ENCODE data around the gene FAT1.

FAT1 gene

GRCh38 chr4:186657764-186658163, 65.9 kb downstream of the FAT1 start:
- TF ChIP-seq CTCF (IDR thresholded peaks at IDR 0.05): no peak
- no peak overlapping the region for H2AFZ ChIP-seq
- H3K4me3 ChIP-seq (ENCODE audit: low read depth, low read length): no peak overlapping the region
- no peak overlapping the region for H3K27ac ChIP-seq
- no peaks in the 10 kb centered on the region for H3K79me2 ChIP-seq
- H3K9me3 ChIP-seq (ENCODE audit: control insufficient read depth, low read length): no peaks in the 10 kb centered on the region
- H3K9ac ChIP-seq: no peak overlapping the region
- H3K4me1 ChIP-seq: no peaks in the 10 kb centered on the region
- H3K36me3 ChIP-seq (ENCODE audit: control insufficient read depth, insufficient read depth, low read length): no peaks in the 10 kb centered on the region
- no peaks in the 10 kb centered on the region for H3K27me3 ChIP-seq (ENCODE audit: control insufficient read depth, insufficient read depth, low read length)
- no peak overlapping the region for H3K4me2 ChIP-seq (ENCODE audit: low read length)

GRCh38 chr4:186653969-186654368, 69.7 kb downstream of the FAT1 start:
- Histone ChIP-seq H3K79me2 (no peaks in the 10 kb centered on the region), H3K27ac (no peak overlapping the region), H3K4me2 (ENCODE audit: low read length) (no peak overlapping the region), H3K27me3 (ENCODE audit: control insufficient read depth, insufficient read depth, low read length) (no peaks in the 10 kb centered on the region), H3K4me1 (no peaks in the 10 kb centered on the region), H3K9ac (no peak overlapping the region), H2AFZ (no peak overlapping the region), H3K36me3 (ENCODE audit: control insufficient read depth, insufficient read depth, low read length) (no peaks in the 10 kb centered on the region), H3K4me3 (ENCODE audit: low read depth, low read length) (no peak overlapping the region), H3K9me3 (ENCODE audit: control insufficient read depth, low read length) (no peaks in the 10 kb centered on the region)
- no peak for TF ChIP-seq CTCF (IDR thresholded peaks at IDR 0.05)

GRCh38 chr4:186651624-186652023, 72.0 kb downstream of the FAT1 start:
- Histone ChIP-seq H3K4me1 (no peaks in the 10 kb centered on the region), H3K27me3 (ENCODE audit: control insufficient read depth, insufficient read depth, low read length) (no peaks in the 10 kb centered on the region), H2AFZ (no peak overlapping the region), H3K9me3 (ENCODE audit: control insufficient read depth, low read length) (no peaks in the 10 kb centered on the region), H3K79me2 (no peaks in the 10 kb centered on the region), H3K36me3 (ENCODE audit: control insufficient read depth, insufficient read depth, low read length) (no peaks in the 10 kb centered on the region), H3K9ac (no peak overlapping the region), H3K4me2 (ENCODE audit: low read length) (no peak overlapping the region), H3K4me3 (ENCODE audit: low read depth, low read length) (no peak overlapping the region), H3K27ac (no peak overlapping the region)
- no peak for TF ChIP-seq CTCF (IDR thresholded peaks at IDR 0.05)

DNA sequence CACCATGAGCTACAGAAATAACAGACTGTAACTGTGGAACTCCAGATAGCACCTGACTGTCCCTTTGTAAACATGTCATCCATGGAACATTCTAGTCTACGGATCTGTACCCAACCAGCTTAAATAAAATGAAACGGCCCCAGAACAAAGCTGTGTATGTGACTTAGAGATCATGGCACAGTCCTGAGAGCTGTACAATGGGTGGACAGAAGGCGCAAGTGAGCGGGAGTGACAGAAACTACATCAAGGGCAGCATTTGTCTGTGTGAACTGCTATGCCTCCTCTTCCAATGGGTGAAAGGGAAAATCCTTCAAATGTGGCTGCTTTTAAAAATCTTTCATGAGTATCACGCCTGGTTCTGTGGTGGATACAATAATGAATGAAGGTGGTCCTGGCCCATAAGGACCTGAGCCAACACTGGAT, 72.5 kb downstream of the FAT1 start:
- Histone ChIP-seq H3K27me3 (ENCODE audit: control insufficient read depth, insufficient read depth, low read length) (no peaks in the 10 kb centered on the region), H3K9me3 (ENCODE audit: control insufficient read depth, low read length) (no peaks in the 10 kb centered on the region), H3K4me2 (ENCODE audit: low read length) (no peak overlapping the region), H2AFZ (no peak overlapping the region), H3K4me1 (no peaks in the 10 kb centered on the region), H3K36me3 (ENCODE audit: control insufficient read depth, insufficient read depth, low read length) (no peaks in the 10 kb centered on the region), H3K9ac (no peak overlapping the region), H3K27ac (no peak overlapping the region), H3K79me2 (no peaks in the 10 kb centered on the region), H3K4me3 (ENCODE audit: low read depth, low read length) (no peak overlapping the region)
- no peak for TF ChIP-seq CTCF (IDR thresholded peaks at IDR 0.05)

DNA sequence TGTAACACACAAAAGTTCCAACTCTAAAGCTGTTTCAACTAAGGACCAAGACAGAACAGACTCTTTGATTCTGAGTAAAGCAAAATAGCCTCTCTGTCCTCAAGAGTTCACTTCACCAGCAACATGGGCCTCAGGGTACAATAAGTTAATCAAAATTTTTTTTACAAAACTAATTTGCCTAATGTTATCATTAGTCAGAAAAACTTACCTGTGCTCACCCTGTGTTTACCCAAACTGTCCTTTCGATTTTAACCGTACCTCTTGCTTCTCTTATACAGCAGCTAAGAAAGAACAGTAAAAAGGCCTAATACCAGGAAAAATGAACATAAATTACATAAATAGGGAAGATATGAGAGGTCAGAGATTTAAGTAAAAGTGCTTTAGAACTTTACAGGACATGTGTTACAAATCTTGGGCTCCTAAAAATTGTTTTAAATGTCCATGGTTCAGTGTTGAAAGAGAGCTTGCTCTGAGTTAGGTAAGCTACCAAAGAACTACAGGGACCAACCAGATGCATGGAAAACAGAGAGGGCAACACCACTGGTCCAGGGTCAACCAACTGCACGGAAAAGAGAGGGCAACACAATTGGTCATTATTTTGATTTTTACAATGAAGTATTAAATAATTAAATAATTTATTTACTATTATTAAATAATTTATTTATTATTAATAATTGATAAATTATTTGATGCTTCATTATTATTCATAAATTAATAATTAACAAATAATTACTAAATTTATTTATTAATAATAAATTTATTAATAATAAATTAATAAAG, 73.1 kb downstream of the FAT1 start:
- Histone ChIP-seq H3K79me2 (no peaks in the 10 kb centered on the region), H3K36me3 (ENCODE audit: control insufficient read depth, insufficient read depth, low read length) (no peaks in the 10 kb centered on the region), H3K9me3 (ENCODE audit: control insufficient read depth, low read length) (no peaks in the 10 kb centered on the region), H3K27me3 (ENCODE audit: control insufficient read depth, insufficient read depth, low read length) (no peaks in the 10 kb centered on the region), H3K4me2 (ENCODE audit: low read length) (no peak overlapping the region), H3K27ac (no peak overlapping the region), H3K4me1 (no peaks in the 10 kb centered on the region), H3K9ac (no peak overlapping the region), H2AFZ (no peak overlapping the region), H3K4me3 (ENCODE audit: low read depth, low read length) (no peak overlapping the region)
- no peak for TF ChIP-seq CTCF (IDR thresholded peaks at IDR 0.05)

Measured in parathyroid adenoma (tissue), 2 donors.